ENCODE results near the gene TLE4. TPM values are rescaled to one million over a fixed set of nuclear protein-coding genes. Genes with fewer than 3 reads are reported as not detected.

Gene TLE4
- total and polyA plus RNA-seq, 10 of the 15 experiments (the other 5 are each of a cell fraction or from before 2014, with no cell fraction given), result 5.3 to 53.3 (median 23.3) TPM

- ChIA-PET SMC1A (ENCODE audit: uncharacterized antibody, unreplicated experiment) (interaction anchor here (0.6 to 2.1 kb wide), 17 partner anchors 9 to 241 kb away, joined by 3 to 21 read pairs (median 5); no protein-coding TSS in a partner anchor), RAD21 (ENCODE audit: unreplicated experiment) (interaction anchor here (0.8 to 3.6 kb wide), 19 partner anchors 11 to 131 kb away, joined by 3 to 32 read pairs (median 6); no protein-coding TSS in a partner anchor), POLR2A (interaction anchor here (0.7 to 2.2 kb wide), 19 partner anchors 9 to 133 kb away, joined by 3 to 29 read pairs (median 4); no protein-coding TSS in a partner anchor), CTCF (interaction anchor here (0.8 to 2.4 kb wide), 7 partner anchors 52 to 160 kb away, joined by 3 to 7 read pairs (median 3); no protein-coding TSS in a partner anchor)
- Histone ChIP-seq H4K20me1 (ENCODE audit: control insufficient read depth, insufficient read depth) (no peaks in the 10 kb centered on the region), H3K4me1 (ENCODE audit: control insufficient read depth, insufficient read depth, low read length) (peaks cover 17% of the 10 kb centered on the region), H3K79me2 (ENCODE audit: control insufficient read depth, insufficient read depth, low read length) (peaks cover 13% of the 10 kb centered on the region), H2AFZ (ENCODE audit: control insufficient read depth, low read depth, low read length) (peak overlapping the region; percentile 50), H3K27ac (ENCODE audit: control insufficient read depth, insufficient read depth) (peak overlapping the region; percentile 82), H3K4me3 (peak overlapping the region; percentile 89), H3K36me3 (ENCODE audit: control insufficient read depth in 2 of 2, insufficient read depth in 2 of 2, low read length in 1 of 2) (no peaks in the 10 kb centered on the region), H3K9ac (ENCODE audit: control insufficient read depth, insufficient read depth, low read length) (peak overlapping the region; percentile 67), H3K9me3 (replicated peaks; ENCODE audit: control insufficient read depth, insufficient read depth, low read length) (no peaks in the 10 kb centered on the region), H3K27me3 (replicated peaks in 1 of 2; ENCODE audit: control insufficient read depth in 2 of 2, insufficient read depth in 2 of 2, low read length in 1 of 2) (no peaks in the 10 kb centered on the region), H3K4me2 (ENCODE audit: control insufficient read depth, insufficient read depth) (peak overlapping the region; percentile 41; the same call in 1 of the 2 replicates)
- DNase-seq (ENCODE audit: low read depth, low spot score), result no peak
- WGBS (ENCODE audit: insufficient coverage, insufficient replicate concordance, low lambda C conversion rate, missing lambda C conversion rate), result under 1% methylated on average over 26 of the region's 48 CpGs
- intact Hi-C loops (cut with micrococcal nuclease; ENCODE audit: unreplicated experiment) (loop anchor here (5.0 kb wide), 3 partner anchors 100 to 245 kb away; no protein-coding TSS in a partner anchor), in situ Hi-C loops (cut with MboI) (no loop called here)
- no peak for ATAC-seq
- TSS peak; percentile 84 for BruUV-seq (replicated peaks)
- no peak for FAIRE-seq
- TF ChIP-seq KDM1A (IDR thresholded peaks at IDR 0.05; ENCODE audit: borderline replicate concordance), result no peak
- TF ChIP-seq ZNF207 (IDR thresholded peaks at IDR 0.05; ENCODE audit: borderline replicate concordance), result no peak
- no peak for TF ChIP-seq PAX5 (IDR thresholded peaks at IDR 0.05; ENCODE audit: borderline replicate concordance, low read depth, low read length)
- no peak for TF ChIP-seq CEBPB (IDR thresholded peaks at IDR 0.05; ENCODE audit: borderline replicate concordance in 1 of 2, low read depth in 2 of 2, low read length in 2 of 2)
- TF ChIP-seq E2F8 (IDR thresholded peaks at IDR 0.05; ENCODE audit: low read depth, partially characterized antibody), result no peak
- peak; percentile 8 for TF ChIP-seq IKZF1 (conservative IDR thresholded peaks at IDR 0.05)
- no peak for TF ChIP-seq ZNF274 (IDR thresholded peaks at IDR 0.05; ENCODE audit: insufficient read depth, insufficient read length)
- peak; percentile 13; the same call in 1 of the 2 replicates for TF ChIP-seq MXI1 (IDR thresholded peaks at IDR 0.05; ENCODE audit: low read depth, low read length)
- TF ChIP-seq USF2 (IDR thresholded peaks at IDR 0.05; ENCODE audit: borderline replicate concordance, low read depth, low read length), result no peak
- peak; percentile 68 for TF ChIP-seq ZNF384 (IDR thresholded peaks at IDR 0.05; ENCODE audit: borderline replicate concordance, low read depth, low read length)
- TF ChIP-seq EZH2 (IDR thresholded peaks at IDR 0.05; ENCODE audit: borderline replicate concordance, control insufficient read depth, low read depth, low read length), result no peak
- 0 out of 2 replicates have a peak, but pooled peaks have one; percentile 46 for TF ChIP-seq MEF2A (IDR thresholded peaks at IDR 0.05; ENCODE audit: insufficient read depth, low read depth, low read length)
- no peak; the same call in 1 of the 2 replicates for TF ChIP-seq ZBTB40 (IDR thresholded peaks at IDR 0.05; ENCODE audit: borderline replicate concordance)
- TF ChIP-seq GATAD2B (conservative IDR thresholded peaks at IDR 0.05; ENCODE audit: low read depth), result peak; percentile 64
- peak; percentile 51 for TF ChIP-seq MEF2B (IDR thresholded peaks at IDR 0.05; ENCODE audit: partially characterized antibody, poor library complexity, severe bottlenecking)
These were observed 355 bp downstream of the TLE4 start for GRCh38 chr9:79572032-79572607.
